Measurements from ENCODE around the gene HSPB7.
"Not testable (repeated sequence)": the region's sequence is repeated elsewhere in the genome, so short reads cannot be mapped to it uniquely, and the experiment has no call there.

HSPB7 gene

DNA sequence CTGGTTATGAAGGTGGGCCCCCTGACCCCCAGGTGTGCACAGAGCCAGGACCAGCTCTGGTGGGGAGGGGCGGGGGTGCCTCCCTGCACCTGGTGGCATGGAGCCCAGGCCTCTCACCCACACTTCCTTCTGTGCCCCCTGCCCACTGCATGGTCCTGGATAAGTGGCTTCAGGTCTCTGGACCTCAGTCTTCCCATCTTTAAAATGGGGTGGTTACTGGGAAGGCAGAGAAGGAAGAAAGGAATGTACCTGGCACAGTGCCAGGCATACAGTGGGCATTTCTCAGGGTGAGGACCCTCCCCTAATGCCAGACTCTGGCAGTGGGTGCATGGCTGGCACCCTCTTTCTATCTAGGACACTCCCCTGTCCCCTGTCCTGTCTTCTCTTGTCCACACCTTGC, 11.4 kb upstream of the HSPB7 start (continued):
- TF ChIP-seq HOXA7 (CRISPR knock-in tag; IDR thresholded peaks at IDR 0.05; ENCODE audit: borderline replicate concordance) (no peak), PRDM1 (tag by site-specific recombination; IDR thresholded peaks at IDR 0.05) (no peak), ZNF473 (tag by site-specific recombination; IDR thresholded peaks at IDR 0.05) (no peak), ZNF768 (tag by site-specific recombination; IDR thresholded peaks at IDR 0.05) (no peak), YY2 (tag by site-specific recombination; IDR thresholded peaks at IDR 0.05) (no peak), ZNF664 (tag by site-specific recombination; IDR thresholded peaks at IDR 0.05) (no peak), ZNF133 (tag by site-specific recombination; IDR thresholded peaks at IDR 0.05) (no peak), ZNF530 (tag by site-specific recombination; IDR thresholded peaks at IDR 0.05; ENCODE audit: low read depth) (no peak)
- TF ChIP-seq, protein P1, sequence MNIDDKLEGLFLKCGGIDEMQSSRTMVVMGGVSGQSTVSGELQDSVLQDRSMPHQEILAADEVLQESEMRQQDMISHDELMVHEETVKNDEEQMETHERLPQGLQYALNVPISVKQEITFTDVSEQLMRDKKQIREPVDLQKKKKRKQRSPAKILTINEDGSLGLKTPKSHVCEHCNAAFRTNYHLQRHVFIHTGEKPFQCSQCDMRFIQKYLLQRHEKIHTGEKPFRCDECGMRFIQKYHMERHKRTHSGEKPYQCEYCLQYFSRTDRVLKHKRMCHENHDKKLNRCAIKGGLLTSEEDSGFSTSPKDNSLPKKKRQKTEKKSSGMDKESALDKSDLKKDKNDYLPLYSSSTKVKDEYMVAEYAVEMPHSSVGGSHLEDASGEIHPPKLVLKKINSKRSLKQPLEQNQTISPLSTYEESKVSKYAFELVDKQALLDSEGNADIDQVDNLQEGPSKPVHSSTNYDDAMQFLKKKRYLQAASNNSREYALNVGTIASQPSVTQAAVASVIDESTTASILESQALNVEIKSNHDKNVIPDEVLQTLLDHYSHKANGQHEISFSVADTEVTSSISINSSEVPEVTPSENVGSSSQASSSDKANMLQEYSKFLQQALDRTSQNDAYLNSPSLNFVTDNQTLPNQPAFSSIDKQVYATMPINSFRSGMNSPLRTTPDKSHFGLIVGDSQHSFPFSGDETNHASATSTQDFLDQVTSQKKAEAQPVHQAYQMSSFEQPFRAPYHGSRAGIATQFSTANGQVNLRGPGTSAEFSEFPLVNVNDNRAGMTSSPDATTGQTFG (tag by site-specific recombination; IDR thresholded peaks at IDR 0.05; ENCODE audit: borderline replicate concordance), result no peak
- TF ChIP-seq, protein P2, sequence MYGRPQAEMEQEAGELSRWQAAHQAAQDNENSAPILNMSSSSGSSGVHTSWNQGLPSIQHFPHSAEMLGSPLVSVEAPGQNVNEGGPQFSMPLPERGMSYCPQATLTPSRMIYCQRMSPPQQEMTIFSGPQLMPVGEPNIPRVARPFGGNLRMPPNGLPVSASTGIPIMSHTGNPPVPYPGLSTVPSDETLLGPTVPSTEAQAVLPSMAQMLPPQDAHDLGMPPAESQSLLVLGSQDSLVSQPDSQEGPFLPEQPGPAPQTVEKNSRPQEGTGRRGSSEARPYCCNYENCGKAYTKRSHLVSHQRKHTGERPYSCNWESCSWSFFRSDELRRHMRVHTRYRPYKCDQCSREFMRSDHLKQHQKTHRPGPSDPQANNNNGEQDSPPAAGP (tag by site-specific recombination; IDR thresholded peaks at IDR 0.05), result no peak

DNA sequence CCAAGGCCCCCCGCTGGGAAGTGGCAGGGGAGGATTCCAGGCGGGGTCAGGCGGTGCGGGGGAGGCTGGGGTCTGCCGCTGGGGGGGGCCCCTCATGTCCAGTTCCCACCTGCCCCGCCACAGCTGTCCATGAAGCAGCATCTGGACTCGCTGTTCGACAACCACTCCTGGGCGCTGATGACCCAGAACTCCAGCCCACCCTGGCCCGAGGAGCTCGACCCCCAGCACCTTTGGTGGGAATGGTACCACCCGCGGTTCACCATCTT, 11.1 kb upstream of the HSPB7 start:
- H3K36me3 ChIP-seq (ENCODE audit: control insufficient read depth in 2 of 2, insufficient read depth in 1 of 2, low read length in 2 of 2); H3K9me3 ChIP-seq (ENCODE audit: control insufficient read depth, insufficient read depth, low read depth, low read length); POLR2A ChIA-PET; H3K4me1 ChIP-seq (ENCODE audit: control insufficient read depth, insufficient read depth, low read length); H3K4me3 ChIP-seq (ENCODE audit: low read depth, low read length); H3K27ac ChIP-seq (ENCODE audit: extremely low read depth, low read depth, low read length); CTCF ChIA-PET: not testable (repeated sequence)

DNA sequence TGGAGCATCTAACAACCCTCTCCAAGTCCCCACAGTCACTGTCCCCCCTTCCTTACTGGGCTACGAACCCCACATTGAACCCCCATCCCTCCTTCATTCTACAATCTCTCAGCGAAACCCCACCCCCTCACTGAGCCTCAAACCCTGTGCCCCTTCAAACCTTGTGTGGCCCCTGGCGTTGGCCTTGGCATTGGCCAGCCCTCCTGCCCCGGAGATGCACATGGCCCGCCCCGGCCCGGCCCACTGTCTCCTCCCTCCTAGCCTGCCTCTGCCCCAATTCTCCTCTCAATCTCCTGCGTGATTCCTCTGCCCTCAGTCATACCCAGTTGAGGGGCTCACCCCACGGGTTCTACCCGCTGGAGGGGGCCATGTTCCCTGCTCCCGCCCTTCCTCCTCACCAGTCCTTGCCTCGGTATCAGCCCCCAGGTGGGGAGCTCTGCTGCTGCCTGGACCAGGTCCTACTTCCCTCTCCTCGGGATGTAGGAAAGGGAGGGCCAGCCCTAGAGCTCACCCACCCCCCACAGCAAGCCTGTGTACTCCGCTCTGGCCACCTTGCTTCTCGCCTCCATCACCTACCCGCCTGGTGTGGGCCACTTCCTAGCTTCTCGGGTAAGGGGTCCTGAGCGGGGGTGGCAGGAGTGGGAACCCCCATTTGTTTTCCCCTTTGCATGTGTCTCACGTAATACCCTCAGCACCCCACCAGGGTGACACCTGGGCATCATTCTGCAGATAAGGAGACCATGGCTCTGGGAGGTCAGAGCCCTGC, 10.6 kb upstream of the HSPB7 start:
- CTCF ChIA-PET, result no interaction called here
- TF ChIP-seq ZNF791 (tag by site-specific recombination; IDR thresholded peaks at IDR 0.05), result no peak
- no peak for TF ChIP-seq ZNF341 (tag by site-specific recombination; IDR thresholded peaks at IDR 0.05; ENCODE audit: low read depth)
- no peak for TF ChIP-seq ZNF521 (tag by site-specific recombination; IDR thresholded peaks at IDR 0.05)
- TF ChIP-seq, protein P3, sequence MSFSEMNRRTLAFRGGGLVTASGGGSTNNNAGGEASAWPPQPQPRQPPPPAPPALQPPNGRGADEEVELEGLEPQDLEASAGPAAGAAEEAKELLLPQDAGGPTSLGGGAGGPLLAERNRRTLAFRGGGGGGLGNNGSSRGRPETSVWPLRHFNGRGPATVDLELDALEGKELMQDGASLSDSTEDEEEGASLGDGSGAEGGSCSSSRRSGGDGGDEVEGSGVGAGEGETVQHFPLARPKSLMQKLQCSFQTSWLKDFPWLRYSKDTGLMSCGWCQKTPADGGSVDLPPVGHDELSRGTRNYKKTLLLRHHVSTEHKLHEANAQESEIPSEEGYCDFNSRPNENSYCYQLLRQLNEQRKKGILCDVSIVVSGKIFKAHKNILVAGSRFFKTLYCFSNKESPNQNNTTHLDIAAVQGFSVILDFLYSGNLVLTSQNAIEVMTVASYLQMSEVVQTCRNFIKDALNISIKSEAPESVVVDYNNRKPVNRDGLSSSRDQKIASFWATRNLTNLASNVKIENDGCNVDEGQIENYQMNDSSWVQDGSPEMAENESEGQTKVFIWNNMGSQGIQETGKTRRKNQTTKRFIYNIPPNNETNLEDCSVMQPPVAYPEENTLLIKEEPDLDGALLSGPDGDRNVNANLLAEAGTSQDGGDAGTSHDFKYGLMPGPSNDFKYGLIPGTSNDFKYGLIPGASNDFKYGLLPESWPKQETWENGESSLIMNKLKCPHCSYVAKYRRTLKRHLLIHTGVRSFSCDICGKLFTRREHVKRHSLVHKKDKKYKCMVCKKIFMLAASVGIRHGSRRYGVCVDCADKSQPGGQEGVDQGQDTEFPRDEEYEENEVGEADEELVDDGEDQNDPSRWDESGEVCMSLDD (tag by site-specific recombination; IDR thresholded peaks at IDR 0.05), result 0 out of 2 replicates have a peak, but pooled peaks have one; percentile 18
- no peak for TF ChIP-seq TRIM28 (IDR thresholded peaks at IDR 0.05; ENCODE audit: borderline replicate concordance, low read length)
- TF ChIP-seq ZNF830 (tag by site-specific recombination; IDR thresholded peaks at IDR 0.05; ENCODE audit: low read depth), result no peak
- peak; percentile 46 for TF ChIP-seq SP2 (tag by site-specific recombination; IDR thresholded peaks at IDR 0.05)
- TF ChIP-seq, protein P4, sequence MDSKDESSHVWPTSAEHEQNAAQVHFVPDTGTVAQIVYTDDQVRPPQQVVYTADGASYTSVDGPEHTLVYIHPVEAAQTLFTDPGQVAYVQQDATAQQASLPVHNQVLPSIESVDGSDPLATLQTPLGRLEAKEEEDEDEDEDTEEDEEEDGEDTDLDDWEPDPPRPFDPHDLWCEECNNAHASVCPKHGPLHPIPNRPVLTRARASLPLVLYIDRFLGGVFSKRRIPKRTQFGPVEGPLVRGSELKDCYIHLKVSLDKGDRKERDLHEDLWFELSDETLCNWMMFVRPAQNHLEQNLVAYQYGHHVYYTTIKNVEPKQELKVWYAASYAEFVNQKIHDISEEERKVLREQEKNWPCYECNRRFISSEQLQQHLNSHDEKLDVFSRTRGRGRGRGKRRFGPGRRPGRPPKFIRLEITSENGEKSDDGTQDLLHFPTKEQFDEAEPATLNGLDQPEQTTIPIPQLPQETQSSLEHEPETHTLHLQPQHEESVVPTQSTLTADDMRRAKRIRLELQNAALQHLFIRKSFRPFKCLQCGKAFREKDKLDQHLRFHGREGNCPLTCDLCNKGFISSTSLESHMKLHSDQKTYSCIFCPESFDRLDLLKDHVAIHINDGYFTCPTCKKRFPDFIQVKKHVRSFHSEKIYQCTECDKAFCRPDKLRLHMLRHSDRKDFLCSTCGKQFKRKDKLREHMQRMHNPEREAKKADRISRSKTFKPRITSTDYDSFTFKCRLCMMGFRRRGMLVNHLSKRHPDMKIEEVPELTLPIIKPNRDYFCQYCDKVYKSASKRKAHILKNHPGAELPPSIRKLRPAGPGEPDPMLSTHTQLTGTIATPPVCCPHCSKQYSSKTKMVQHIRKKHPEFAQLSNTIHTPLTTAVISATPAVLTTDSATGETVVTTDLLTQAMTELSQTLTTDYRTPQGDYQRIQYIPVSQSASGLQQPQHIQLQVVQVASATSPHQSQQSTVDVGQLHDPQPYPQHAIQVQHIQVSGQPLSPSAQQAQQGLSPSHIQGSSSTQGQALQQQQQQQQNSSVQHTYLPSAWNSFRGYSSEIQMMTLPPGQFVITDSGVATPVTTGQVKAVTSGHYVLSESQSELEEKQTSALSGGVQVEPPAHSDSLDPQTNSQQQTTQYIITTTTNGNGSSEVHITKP (tag by site-specific recombination; IDR thresholded peaks at IDR 0.05), result peak; percentile 59
- TF ChIP-seq WT1 (tag by site-specific recombination; IDR thresholded peaks at IDR 0.05), result no peak
- TF ChIP-seq ZBTB1 (tag by site-specific recombination; IDR thresholded peaks at IDR 0.05), result no peak
- TF ChIP-seq, protein P5, sequence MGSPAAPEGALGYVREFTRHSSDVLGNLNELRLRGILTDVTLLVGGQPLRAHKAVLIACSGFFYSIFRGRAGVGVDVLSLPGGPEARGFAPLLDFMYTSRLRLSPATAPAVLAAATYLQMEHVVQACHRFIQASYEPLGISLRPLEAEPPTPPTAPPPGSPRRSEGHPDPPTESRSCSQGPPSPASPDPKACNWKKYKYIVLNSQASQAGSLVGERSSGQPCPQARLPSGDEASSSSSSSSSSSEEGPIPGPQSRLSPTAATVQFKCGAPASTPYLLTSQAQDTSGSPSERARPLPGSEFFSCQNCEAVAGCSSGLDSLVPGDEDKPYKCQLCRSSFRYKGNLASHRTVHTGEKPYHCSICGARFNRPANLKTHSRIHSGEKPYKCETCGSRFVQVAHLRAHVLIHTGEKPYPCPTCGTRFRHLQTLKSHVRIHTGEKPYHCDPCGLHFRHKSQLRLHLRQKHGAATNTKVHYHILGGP (tag by site-specific recombination; IDR thresholded peaks at IDR 0.05), result no peak
- no peak for TF ChIP-seq ZNF629 (tag by site-specific recombination; IDR thresholded peaks at IDR 0.05)
- TF ChIP-seq ZNF175 (tag by site-specific recombination; IDR thresholded peaks at IDR 0.05), result no peak

More for the DNA sequence above, 10.6 kb upstream of the HSPB7 start:
- Histone ChIP-seq H3K4me1 (ENCODE audit: control insufficient read depth, insufficient read depth, low read length) (no peaks in the 10 kb centered on the region), H3K9me3 (ENCODE audit: control insufficient read depth, insufficient read depth, low read depth, low read length) (no peaks in the 10 kb centered on the region), H3K4me3 (ENCODE audit: low read depth, low read length) (no peak overlapping the region), H3K27ac (ENCODE audit: extremely low read depth, low read depth, low read length) (no peak overlapping the region), H3K36me3 (ENCODE audit: control insufficient read depth in 2 of 2, insufficient read depth in 1 of 2, low read length in 2 of 2) (no peaks in the 10 kb centered on the region)
- POLR2A ChIA-PET, result no interaction called here

All from HEK293 (cell line).